GM06990 (cell line): Measurements from ENCODE around the gene SBF2.
A peak's percentile ranks its signal among the peaks of the same experiment; 100 is the strongest.

Experiments used
- DNase-seq: peaks from one replicate; pipeline ENCODE4 v3.0.0-alpha.2; 2011; ENCODE audit not compliant: insufficient read length; ENCODE audit errors: extremely low read depth
- H3K27me3 ChIP-seq: replicated peaks from 2 replicates; pipeline ENCODE4 v1.6.0; 2011; ENCODE audit warnings: low read length; ENCODE audit not compliant: control insufficient read depth, insufficient read depth
- H3K36me3 ChIP-seq: 2 replicates; pipeline ENCODE4 v1.5.1; 2011; ENCODE audit warnings: low read length; ENCODE audit not compliant: control insufficient read depth, insufficient read depth
- H3K4me3 ChIP-seq: replicated peaks from 2 replicates; pipeline ENCODE4 v1.5.1; 2011; ENCODE audit warnings: low read depth, mild to moderate bottlenecking, control low read depth, low read length
- CTCF ChIP-seq: IDR thresholded peaks from 2 replicates; pipeline ENCODE4 v1.5.1; 2011; ENCODE audit warnings: low read length, control low read depth, mild to moderate bottlenecking, inconsistent platforms; ENCODE audit not compliant: insufficient read depth, poor library complexity, severe bottlenecking

Gene SBF2

GRCh38 chr11:10295064-10295901 is 1.3 kb upstream of the SBF2 start:
- H3K36me3 ChIP-seq: no peaks in the 10 kb centered on the region
- TF ChIP-seq CTCF: no peak
- no peak overlapping the region for H3K4me3 ChIP-seq
- peaks cover 3% of the 10 kb centered on the region for H3K27me3 ChIP-seq
- DNase-seq: no peak

GRCh38 chr11:10294290-10294953 is 403 bp upstream of the SBF2 start:
- H3K36me3 ChIP-seq: no peaks in the 10 kb centered on the region
- H3K4me3 ChIP-seq: peak overlapping the region; percentile 63
- TF ChIP-seq CTCF: no peak
- no peak for DNase-seq
- peaks cover 3% of the 10 kb centered on the region for H3K27me3 ChIP-seq

- peaks cover 3% of the 10 kb centered on the region for H3K27me3 ChIP-seq
- H3K36me3 ChIP-seq: no peaks in the 10 kb centered on the region
- no peak for TF ChIP-seq CTCF
- no peak overlapping the region for H3K4me3 ChIP-seq
- no peak for DNase-seq
Observed at GRCh38 chr11:10291801-10292638, 2.0 kb downstream of the SBF2 start.

- no peaks in the 10 kb centered on the region for H3K36me3 ChIP-seq
- no peak for DNase-seq
- H3K27me3 ChIP-seq: peaks cover 3% of the 10 kb centered on the region
- no peak for TF ChIP-seq CTCF
- no peak overlapping the region for H3K4me3 ChIP-seq
Observed at GRCh38 chr11:10289765-10290380, 4.1 kb downstream of the SBF2 start.

- peaks cover 1% of the 10 kb centered on the region for H3K27me3 ChIP-seq
- DNase-seq: no peak
- no peaks in the 10 kb centered on the region for H3K36me3 ChIP-seq
- no peak overlapping the region for H3K4me3 ChIP-seq
- no peak for TF ChIP-seq CTCF
Observed at GRCh38 chr11:10288881-10289764, 4.9 kb downstream of the SBF2 start.
